Measurements from ENCODE around the gene SH3YL1.

GRCh38 chr2:177733-178132, 86.1 kb downstream of the SH3YL1 start:
- TF ChIP-seq POLR2AphosphoS5 (IDR thresholded peaks at IDR 0.05; ENCODE audit: low read depth, low read length) = no peak
- no peak for TF ChIP-seq POLR2A (IDR thresholded peaks at IDR 0.05; ENCODE audit: low read depth, low read length)
